DND-41 (cell line): ENCODE data around the gene CUBN.
A peak's percentile ranks its signal among the peaks of the same experiment; 100 is the strongest.

Source experiments
- ATAC-seq: fragments of 200-7000 bp; cut with Tn5 transposase; 3 replicates; pipeline ENCODE4 v1.9.1; 2021; ENCODE audit warnings: low read depth; ENCODE audit not compliant: insufficient read depth
- DNase-seq: peaks from one replicate; pipeline ENCODE4 v3.0.0-alpha.2; 2020
- H2AFZ ChIP-seq: 2 replicates; pipeline ENCODE4 v1.6.0; 2012; ENCODE audit warnings: low read depth, low read length
- H3K27ac ChIP-seq: 2 replicates; pipeline ENCODE4 v1.5.1; 2012; ENCODE audit warnings: low read length, inconsistent platforms
- H3K27me3 ChIP-seq: fragments of 200-600 bp; sonication (generic); 2 replicates; pipeline ENCODE4 v1.6.0; 2012; ENCODE audit warnings: low read length, mild to moderate bottlenecking, inconsistent platforms; ENCODE audit not compliant: insufficient read depth, poor library complexity
- H3K36me3 ChIP-seq: 2 replicates; pipeline ENCODE4 v1.5.1; 2012; ENCODE audit warnings: low read length, inconsistent platforms; ENCODE audit not compliant: insufficient read depth
- H3K4me1 ChIP-seq: 2 replicates; pipeline ENCODE4 v1.5.1; 2012; ENCODE audit warnings: mild to moderate bottlenecking, low read length; ENCODE audit not compliant: insufficient read depth
- H3K4me2 ChIP-seq: 2 replicates; pipeline ENCODE4 v1.6.0; 2012; ENCODE audit warnings: mild to moderate bottlenecking, moderate library complexity, low read length, inconsistent platforms; ENCODE audit not compliant: insufficient read depth
- H3K4me3 ChIP-seq, 2 experiments: fragments of 200-600 bp in 1 of 2; shearing (Covaris generic) in 1 of 2; 2 replicates each; pipeline ENCODE4 v1.5.1; 2012 to 2016; ENCODE audit warnings: inconsistent platforms in 2 of 2, low read length in 2 of 2, mild to moderate bottlenecking in 2 of 2, low read depth in 1 of 2, moderate library complexity in 1 of 2
- H3K79me2 ChIP-seq: 2 replicates; pipeline ENCODE4 v1.6.0; 2012; ENCODE audit warnings: low read length, inconsistent platforms; ENCODE audit not compliant: insufficient read depth
- H3K9ac ChIP-seq: 2 replicates; pipeline ENCODE4 v1.6.0; 2012; ENCODE audit warnings: low read depth, mild to moderate bottlenecking, inconsistent platforms, low read length, moderate library complexity
- H3K9me3 ChIP-seq: 2 replicates; pipeline ENCODE4 v1.5.1; 2012; ENCODE audit warnings: low read length, moderate library complexity, mild to moderate bottlenecking, inconsistent platforms; ENCODE audit not compliant: insufficient read depth, severe bottlenecking
- H4K20me1 ChIP-seq: 2 replicates; pipeline ENCODE4 v1.6.0; 2012; ENCODE audit warnings: low read length; ENCODE audit not compliant: insufficient read depth
- CTCF ChIP-seq: IDR thresholded peaks from 2 replicates; pipeline ENCODE4 v1.5.1; 2012; ENCODE audit warnings: borderline replicate concordance, low read length, moderate library complexity, mild to moderate bottlenecking; ENCODE audit not compliant: poor library complexity, severe bottlenecking; ENCODE audit errors: extremely low read depth
- EZH2 ChIP-seq: IDR thresholded peaks from 3 replicates; pipeline ENCODE4 v1.6.1; 2012; ENCODE audit warnings: borderline replicate concordance, low read depth, mild to moderate bottlenecking, moderate library complexity, low read length, inconsistent platforms; ENCODE audit not compliant: severe bottlenecking

Gene CUBN

GRCh38 chr10:16817125-16818019, 312.2 kb downstream of the CUBN start, which contains the start of gene RSU1:
Gene RSU1, minus strand, starts transcription at chr10:16817424. Its CDS starts 343 bp downstream, at chr10:16817081.
- Histone ChIP-seq H3K36me3 (no peaks in the 10 kb centered on the region), H3K27me3 (no peaks in the 10 kb centered on the region), H4K20me1 (no peaks in the 10 kb centered on the region), H3K27ac (peak within 1 kb of the TSS; percentile 81), H3K4me2 (peak within 1 kb of the TSS; percentile 71), H2AFZ (peak within 1 kb of the TSS; percentile 91), H3K4me3 (peak within 1 kb of the TSS; percentile 36 to 80; a peak in 3 of 4 replicates), H3K4me1 (peaks cover 37% of the 10 kb centered on the region), H3K9me3 (peaks cover 3% of the 10 kb centered on the region), H3K79me2 (peaks cover 27% of the 10 kb centered on the region), H3K9ac (peak within 1 kb of the TSS; percentile 63)
- DNase-seq (peak; percentile 100), ATAC-seq (peak; percentile 95)
- TF ChIP-seq EZH2 (no peak), CTCF (peak; percentile 5)

GRCh38 chr10:16816830-16817124, 312.8 kb downstream of the CUBN start:
- Histone ChIP-seq H3K4me1 (peaks cover 37% of the 10 kb centered on the region), H3K4me3 (peak overlapping the region; percentile 28 to 80; a peak in 3 of 4 replicates), H3K4me2 (peak overlapping the region; percentile 71), H3K9me3 (no peaks in the 10 kb centered on the region), H3K27me3 (no peaks in the 10 kb centered on the region), H3K79me2 (peaks cover 28% of the 10 kb centered on the region), H2AFZ (peak overlapping the region; percentile 91), H4K20me1 (no peaks in the 10 kb centered on the region), H3K27ac (peak overlapping the region; percentile 70), H3K36me3 (no peaks in the 10 kb centered on the region), H3K9ac (peak overlapping the region; percentile 56)
- no peak for ATAC-seq
- DNase-seq = no peak
- no peak for TF ChIP-seq CTCF
- TF ChIP-seq EZH2 = no peak

GRCh38 chr10:16816171-16816570, 313.4 kb downstream of the CUBN start:
- DNase-seq (no peak), ATAC-seq (no peak)
- Histone ChIP-seq H3K9me3 (no peaks in the 10 kb centered on the region), H3K4me3 (peak overlapping the region; percentile 28 to 80; a peak in 3 of 4 replicates), H3K36me3 (no peaks in the 10 kb centered on the region), H3K4me1 (peaks cover 37% of the 10 kb centered on the region), H3K27me3 (no peaks in the 10 kb centered on the region), H2AFZ (no peak overlapping the region), H3K4me2 (peak overlapping the region; percentile 71), H3K27ac (peak overlapping the region; percentile 27), H4K20me1 (no peaks in the 10 kb centered on the region), H3K9ac (peak overlapping the region; percentile 56), H3K79me2 (peaks cover 34% of the 10 kb centered on the region)
- TF ChIP-seq EZH2 (no peak), CTCF (no peak)
